Right lung (tissue), 5 donors: ENCODE data around the gene RPS17. TPM values are rescaled to one million over a fixed set of nuclear protein-coding genes. Genes with fewer than 3 reads are reported as not detected.
"Not testable (repeated sequence)": the region's sequence is repeated elsewhere in the genome, so short reads cannot be mapped to it uniquely, and the experiment has no call there.

ENCODE experiments used
- DNase-seq, 2 donors: peaks; one replicate each; pipeline ENCODE4 v3.0.0-alpha.2; 2013
- polyA plus RNA-seq, 5 donors: library from polyadenylated mRNA; unstranded; fragments of 120-200 nt; gene quantifications; one replicate each; pipeline versions ENCODE4 v1.2.1 to v1.2.3, GENCODE V29; 2013; ENCODE audit warnings: inconsistent platforms in 1 of 5, low replicate concordance in 1 of 5; ENCODE audit not compliant: insufficient read length in 5 of 5, insufficient read depth in 1 of 5

The RPS17 gene
- polyA plus RNA-seq, 5 donors = 1,984 to 3,042 (median 2,162) TPM

GRCh38 chr15:82553846-82554245 lies 13.6 kb upstream of the RPS17 start:
- no peak for DNase-seq

GRCh38 chr15:82552861-82553260 lies 12.6 kb upstream of the RPS17 start:
- no peak for DNase-seq

GRCh38 chr15:82551646-82552247 lies 11.5 kb upstream of the RPS17 start:
- no peak for DNase-seq

GRCh38 chr15:82549199-82549665 lies 9.0 kb upstream of the RPS17 start:
- no peak for DNase-seq

- DNase-seq = no peak
Observed at GRCh38 chr15:82548700-82549099, 8.4 kb upstream of the RPS17 start.

GRCh38 chr15:82545478-82545877 lies 5.2 kb upstream of the RPS17 start:
- DNase-seq = no peak

GRCh38 chr15:82545002-82545401 lies 4.7 kb upstream of the RPS17 start:
- no peak for DNase-seq

GRCh38 chr15:82544431-82544830 lies 4.2 kb upstream of the RPS17 start:
- DNase-seq = no peak

- DNase-seq = peak; percentile 25 to 46
Observed at GRCh38 chr15:82543160-82543559, 2.9 kb upstream of the RPS17 start.

- peak in 1 of 2 donors; percentile 20 for DNase-seq
Observed at GRCh38 chr15:82540984-82541431, 751 bp upstream of the RPS17 start.

- peak in 1 of 2 donors; percentile 20 for DNase-seq
Observed at GRCh38 chr15:82539691-82540054, 584 bp downstream of the RPS17 start.

- DNase-seq = no peak
Observed at GRCh38 chr15:82538961-82539690, 1.1 kb downstream of the RPS17 start.

- DNase-seq = no peak
Observed at GRCh38 chr15:82537351-82537908, 2.8 kb downstream of the RPS17 start.

GRCh38 chr15:82536409-82537350 lies 3.6 kb downstream of the RPS17 start:
- no peak for DNase-seq

- DNase-seq = no peak
Observed at GRCh38 chr15:82535566-82536408, 4.5 kb downstream of the RPS17 start.

GRCh38 chr15:82535151-82535550 lies 5.1 kb downstream of the RPS17 start:
- DNase-seq = not testable (repeated sequence)

- DNase-seq = not testable (repeated sequence)
Observed at GRCh38 chr15:82534457-82534861, 5.8 kb downstream of the RPS17 start.

GRCh38 chr15:82533801-82534200 lies 6.5 kb downstream of the RPS17 start:
- DNase-seq = no peak

- no peak for DNase-seq
Observed at GRCh38 chr15:82532991-82533481, 7.2 kb downstream of the RPS17 start.

- no peak for DNase-seq
Observed at GRCh38 chr15:82532383-82532990, 7.8 kb downstream of the RPS17 start.
